BE2C (cell line): Measurements from ENCODE around the gene MASP1. TPM values are rescaled to one million over a fixed set of nuclear protein-coding genes. Genes with fewer than 3 reads are reported as not detected.

ENCODE experiments used
- DNase-seq: peaks from one replicate; pipeline ENCODE4 v3.0.0-alpha.2; 2020
- H3K27me3 ChIP-seq: fragments of 250-450 bp; sonication (Bioruptor Pico); 2 replicates; pipeline ENCODE4 v1.5.1; 2020; ENCODE audit warnings: mild to moderate bottlenecking
- H3K36me3 ChIP-seq: fragments of 250-450 bp; sonication (Bioruptor Pico); 2 replicates; pipeline ENCODE4 v1.5.1; 2020; ENCODE audit warnings: mild to moderate bottlenecking
- H3K4me1 ChIP-seq: fragments of 250-450 bp; sonication (Bioruptor Pico); 2 replicates; pipeline ENCODE4 v1.5.1; 2020
- H3K4me3 ChIP-seq: 2 replicates; pipeline ENCODE4 v1.5.1; 2011; ENCODE audit warnings: low read depth, low read length
- H3K9me3 ChIP-seq: fragments of 250-450 bp; sonication (Bioruptor Pico); 2 replicates; pipeline ENCODE4 v1.5.1; 2020
- polyA plus RNA-seq: library from polyadenylated mRNA; unstranded; fragments of >200 nt; gene quantifications from one replicate; pipeline ENCODE4 v1.2.1, GENCODE V29; 2012; ENCODE audit warnings: low read depth, missing spikeins; ENCODE audit not compliant: insufficient read length, insufficient read depth
- TF ChIP-seq, protein P1 (sequence below): IDR thresholded peaks from 2 replicates; pipeline ENCODE4 v1.5.1; 2012; ENCODE audit warnings: mild to moderate bottlenecking, low read depth, low read length

MASP1 gene, protein sequence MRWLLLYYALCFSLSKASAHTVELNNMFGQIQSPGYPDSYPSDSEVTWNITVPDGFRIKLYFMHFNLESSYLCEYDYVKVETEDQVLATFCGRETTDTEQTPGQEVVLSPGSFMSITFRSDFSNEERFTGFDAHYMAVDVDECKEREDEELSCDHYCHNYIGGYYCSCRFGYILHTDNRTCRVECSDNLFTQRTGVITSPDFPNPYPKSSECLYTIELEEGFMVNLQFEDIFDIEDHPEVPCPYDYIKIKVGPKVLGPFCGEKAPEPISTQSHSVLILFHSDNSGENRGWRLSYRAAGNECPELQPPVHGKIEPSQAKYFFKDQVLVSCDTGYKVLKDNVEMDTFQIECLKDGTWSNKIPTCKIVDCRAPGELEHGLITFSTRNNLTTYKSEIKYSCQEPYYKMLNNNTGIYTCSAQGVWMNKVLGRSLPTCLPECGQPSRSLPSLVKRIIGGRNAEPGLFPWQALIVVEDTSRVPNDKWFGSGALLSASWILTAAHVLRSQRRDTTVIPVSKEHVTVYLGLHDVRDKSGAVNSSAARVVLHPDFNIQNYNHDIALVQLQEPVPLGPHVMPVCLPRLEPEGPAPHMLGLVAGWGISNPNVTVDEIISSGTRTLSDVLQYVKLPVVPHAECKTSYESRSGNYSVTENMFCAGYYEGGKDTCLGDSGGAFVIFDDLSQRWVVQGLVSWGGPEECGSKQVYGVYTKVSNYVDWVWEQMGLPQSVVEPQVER
- polyA plus RNA-seq, result 0.97 TPM

DNA sequence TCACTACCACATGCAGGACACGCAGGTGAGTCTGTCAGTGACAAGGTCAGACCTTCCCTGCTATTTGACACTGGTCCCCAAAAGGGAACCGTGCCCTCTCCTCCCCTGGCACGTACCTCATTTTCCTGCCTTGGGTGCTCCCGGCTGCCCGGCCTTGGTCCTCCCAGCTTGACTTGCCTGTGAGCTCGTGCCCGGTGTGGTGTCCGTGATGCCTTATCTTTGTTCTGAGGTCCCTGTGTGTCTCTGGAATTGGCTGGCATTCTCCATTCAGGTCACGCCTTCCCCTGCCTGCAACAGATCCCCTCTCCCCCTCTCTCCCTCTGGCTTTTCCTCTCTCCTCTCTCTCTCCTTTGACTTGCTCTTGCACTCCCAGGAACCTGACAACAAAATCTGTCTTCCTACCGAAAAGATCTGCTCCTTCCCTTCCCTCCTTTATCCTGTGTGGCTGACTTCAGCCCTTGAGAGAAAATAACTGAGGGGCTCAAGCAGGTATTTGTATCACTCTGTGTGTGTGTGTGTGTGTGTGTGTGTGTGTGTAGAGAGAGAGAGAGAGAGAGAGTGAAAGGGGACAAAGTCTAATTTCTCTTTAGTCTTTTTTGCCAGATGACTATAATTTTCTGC, at the start of gene MASP1:
MASP1 (minus strand) TSS at position 226 of the 621 bp plus-strand sequence; CDS start at position 121, 105 bp downstream.
- peaks cover 27% of the 10 kb centered on the region for H3K27me3 ChIP-seq
- H3K4me3 ChIP-seq, result no peak within 1 kb of the TSS
- TF ChIP-seq, protein P1, sequence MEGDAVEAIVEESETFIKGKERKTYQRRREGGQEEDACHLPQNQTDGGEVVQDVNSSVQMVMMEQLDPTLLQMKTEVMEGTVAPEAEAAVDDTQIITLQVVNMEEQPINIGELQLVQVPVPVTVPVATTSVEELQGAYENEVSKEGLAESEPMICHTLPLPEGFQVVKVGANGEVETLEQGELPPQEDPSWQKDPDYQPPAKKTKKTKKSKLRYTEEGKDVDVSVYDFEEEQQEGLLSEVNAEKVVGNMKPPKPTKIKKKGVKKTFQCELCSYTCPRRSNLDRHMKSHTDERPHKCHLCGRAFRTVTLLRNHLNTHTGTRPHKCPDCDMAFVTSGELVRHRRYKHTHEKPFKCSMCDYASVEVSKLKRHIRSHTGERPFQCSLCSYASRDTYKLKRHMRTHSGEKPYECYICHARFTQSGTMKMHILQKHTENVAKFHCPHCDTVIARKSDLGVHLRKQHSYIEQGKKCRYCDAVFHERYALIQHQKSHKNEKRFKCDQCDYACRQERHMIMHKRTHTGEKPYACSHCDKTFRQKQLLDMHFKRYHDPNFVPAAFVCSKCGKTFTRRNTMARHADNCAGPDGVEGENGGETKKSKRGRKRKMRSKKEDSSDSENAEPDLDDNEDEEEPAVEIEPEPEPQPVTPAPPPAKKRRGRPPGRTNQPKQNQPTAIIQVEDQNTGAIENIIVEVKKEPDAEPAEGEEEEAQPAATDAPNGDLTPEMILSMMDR, result no peak
- no peaks in the 10 kb centered on the region for H3K9me3 ChIP-seq
- DNase-seq, result no peak
- H3K4me1 ChIP-seq, result no peaks in the 10 kb centered on the region
- H3K36me3 ChIP-seq, result no peaks in the 10 kb centered on the region

DNA sequence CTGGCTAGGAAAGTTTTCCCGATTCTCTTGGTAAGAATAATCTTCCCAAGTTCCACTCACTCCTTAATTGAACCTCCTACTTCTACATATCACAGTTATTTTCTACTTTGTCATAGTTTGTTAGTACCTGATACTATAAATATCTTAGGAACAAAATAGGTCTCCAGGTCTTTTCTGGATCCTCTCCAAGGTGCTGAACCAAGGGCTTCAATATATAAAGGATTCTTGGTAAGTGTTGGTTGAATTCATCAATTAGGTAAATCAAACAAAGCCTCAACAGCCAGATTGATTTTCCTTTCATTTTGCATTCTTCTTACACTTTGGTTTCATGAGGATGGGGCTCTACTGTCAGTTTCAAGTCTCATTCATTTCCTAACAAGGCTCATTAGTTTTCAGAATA, 49.0 kb upstream of the MASP1 start:
- Histone ChIP-seq H3K4me1 (no peaks in the 10 kb centered on the region), H3K36me3 (no peaks in the 10 kb centered on the region), H3K27me3 (peaks cover 19% of the 10 kb centered on the region), H3K4me3 (no peak overlapping the region), H3K9me3 (no peaks in the 10 kb centered on the region)
- no peak for DNase-seq
- TF ChIP-seq, protein P1, result no peak

DNA sequence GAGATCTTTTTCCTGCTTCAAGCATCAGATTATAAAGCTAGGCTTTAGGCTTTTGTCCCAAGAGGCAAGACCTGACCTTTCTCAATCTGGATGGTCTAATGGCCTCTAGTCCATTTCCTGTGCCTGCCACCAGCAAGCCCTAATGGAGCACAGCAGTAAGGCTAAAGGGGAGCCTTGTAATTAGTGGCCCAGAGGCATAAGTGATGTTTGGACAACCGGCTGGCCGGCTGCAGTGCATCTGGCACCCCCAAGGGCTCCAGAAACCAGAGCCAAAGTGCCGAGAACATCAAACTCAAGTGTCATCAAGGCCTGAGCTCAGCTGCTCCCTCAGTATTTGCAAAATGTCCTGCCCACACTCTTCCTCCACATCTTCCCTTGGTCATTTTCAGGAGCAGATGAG, 44.8 kb upstream of the MASP1 start:
- Histone ChIP-seq H3K4me3 (no peak overlapping the region), H3K27me3 (peaks cover 14% of the 10 kb centered on the region), H3K9me3 (no peaks in the 10 kb centered on the region), H3K36me3 (no peaks in the 10 kb centered on the region), H3K4me1 (no peaks in the 10 kb centered on the region)
- TF ChIP-seq, protein P1, result no peak
- DNase-seq, result no peak

DNA sequence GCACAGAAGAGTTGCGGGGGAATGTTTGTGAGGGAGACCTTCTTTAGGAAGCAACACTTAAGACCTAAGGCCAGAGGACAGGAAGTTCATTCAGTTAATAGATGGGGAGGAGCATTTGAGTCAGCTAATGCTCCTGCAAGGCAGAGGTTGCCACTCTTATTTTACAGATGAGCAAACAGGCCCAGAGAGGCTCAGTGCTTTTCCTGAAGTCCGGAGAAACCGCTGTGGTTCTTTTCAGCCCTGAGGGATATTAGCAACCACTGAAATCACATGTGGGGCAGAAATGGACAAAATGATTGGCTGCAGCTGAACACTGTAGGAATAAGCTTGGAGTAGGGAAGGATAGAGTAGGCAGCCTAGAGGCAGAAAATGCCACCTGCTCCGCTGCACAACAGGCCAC, 43.4 kb upstream of the MASP1 start:
- Histone ChIP-seq H3K36me3 (no peaks in the 10 kb centered on the region), H3K4me1 (no peaks in the 10 kb centered on the region), H3K9me3 (no peaks in the 10 kb centered on the region), H3K27me3 (peaks cover 7% of the 10 kb centered on the region), H3K4me3 (no peak overlapping the region)
- DNase-seq, result no peak
- TF ChIP-seq, protein P1, result no peak

DNA sequence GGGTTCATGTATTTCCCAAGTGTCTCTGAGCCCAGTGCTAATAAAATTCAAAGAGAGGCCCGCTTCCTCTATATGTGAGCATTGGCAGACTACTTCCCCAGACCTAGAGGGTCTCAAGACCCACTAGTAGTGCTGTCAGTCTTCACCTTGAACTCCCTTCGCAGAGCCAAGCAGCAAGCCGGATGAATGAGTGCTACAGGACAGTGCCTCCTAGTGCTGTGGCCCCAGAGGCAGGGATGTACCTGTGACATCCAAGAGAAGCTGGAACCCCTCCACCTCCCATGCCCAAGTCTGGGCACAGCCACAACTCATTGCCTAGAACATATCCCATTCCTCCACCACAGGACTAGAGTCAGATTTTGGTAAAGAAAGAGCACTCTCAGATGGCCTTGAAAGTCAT, 37.2 kb upstream of the MASP1 start:
- no peaks in the 10 kb centered on the region for H3K9me3 ChIP-seq
- DNase-seq, result no peak
- no peaks in the 10 kb centered on the region for H3K4me1 ChIP-seq
- no peak overlapping the region for H3K4me3 ChIP-seq
- TF ChIP-seq, protein P1, result no peak
- H3K27me3 ChIP-seq, result peaks cover 9% of the 10 kb centered on the region
- H3K36me3 ChIP-seq, result no peaks in the 10 kb centered on the region
